Liver (tissue), 9 donors: ENCODE measurements around the gene NCOA3. TPM values are rescaled to one million over a fixed set of nuclear protein-coding genes. Genes with fewer than 3 reads are reported as not detected.

Experiments used
- DNase-seq: peaks from one replicate; pipeline ENCODE4 v3.0.0-alpha.2; 2017; ENCODE audit warnings: low spot score
- H3K27ac ChIP-seq, 2 donors: one replicate each; pipeline ENCODE4 v1.7.0; 2013; ENCODE audit warnings: inconsistent platforms in 2 of 2, low read length in 2 of 2, control low read depth in 1 of 2, low read depth in 1 of 2, mild to moderate bottlenecking in 1 of 2
- H3K27me3 ChIP-seq, 4 donors: one replicate each; pipeline versions ENCODE4 v1.6.1 to v1.7.0; 2013; ENCODE audit warnings: low read length in 3 of 4, inconsistent platforms in 1 of 4, mild to moderate bottlenecking in 1 of 4, moderate library complexity in 1 of 4; ENCODE audit not compliant: control insufficient read depth in 4 of 4, insufficient read depth in 4 of 4
- H3K36me3 ChIP-seq, 4 donors: one replicate each; pipeline versions ENCODE4 v1.6.1 to v1.7.0; 2013; ENCODE audit warnings: low read length in 3 of 4, mild to moderate bottlenecking in 3 of 4, low read depth in 1 of 4, moderate library complexity in 1 of 4; ENCODE audit not compliant: control insufficient read depth in 4 of 4, insufficient read depth in 3 of 4
- H3K4me1 ChIP-seq, 4 donors: one replicate each; pipeline versions ENCODE4 v1.6.1 to v1.7.0; 2013; ENCODE audit warnings: low read length in 3 of 4, mild to moderate bottlenecking in 3 of 4, moderate library complexity in 1 of 4; ENCODE audit not compliant: control insufficient read depth in 4 of 4, insufficient read depth in 4 of 4
- H3K4me3 ChIP-seq, 3 donors: one replicate each; pipeline versions ENCODE4 v1.6.1 to v1.7.0; 2013; ENCODE audit warnings: low read length in 3 of 3, control low read depth in 1 of 3, low read depth in 1 of 3, mild to moderate bottlenecking in 1 of 3
- H3K9ac ChIP-seq, 2 donors: one replicate each; pipeline ENCODE4 v1.7.0; 2013; ENCODE audit warnings: low read length in 2 of 2, mild to moderate bottlenecking in 2 of 2, moderate library complexity in 2 of 2, control low read depth in 1 of 2, low read depth in 1 of 2
- H3K9me3 ChIP-seq, 4 donors: one replicate each; pipeline versions ENCODE4 v1.6.1 to v1.7.0; 2013; ENCODE audit warnings: low read length in 3 of 4; ENCODE audit not compliant: control insufficient read depth in 4 of 4
- ATF3 ChIP-seq: IDR thresholded peaks from 2 replicates; pipeline ENCODE4 v1.6.1; 2016; ENCODE audit warnings: antibody characterized with exemption
- CTCF ChIP-seq: fragments of 150-350 bp; IDR thresholded peaks from 2 replicates; pipeline ENCODE4 v1.5.1; 2017; ENCODE audit warnings: improper control_type of control experiment, low read depth, low read length; ENCODE audit not compliant: missing input control
- EGR1 ChIP-seq, 2 donors: IDR thresholded peaks; 2 replicates each; pipeline ENCODE4 v1.6.1; 2016 to 2018; ENCODE audit warnings: antibody characterized with exemption in 2 of 2, low read depth in 2 of 2
- FOXA1 ChIP-seq: IDR thresholded peaks from 2 replicates; pipeline ENCODE4 v1.6.1; 2016; ENCODE audit warnings: antibody characterized with exemption
- FOXA2 ChIP-seq: IDR thresholded peaks from 2 replicates; pipeline ENCODE4 v1.6.1; 2016; ENCODE audit warnings: antibody characterized with exemption
- GABPA ChIP-seq, 2 donors: IDR thresholded peaks in 1 of 2; conservative IDR thresholded peaks in 1 of 2; 2 replicates each; pipeline ENCODE4 v1.6.1; 2016; ENCODE audit warnings: antibody characterized with exemption in 2 of 2, mild to moderate bottlenecking in 1 of 2, moderate library complexity in 1 of 2
- HNF4A ChIP-seq, 2 donors: conservative IDR thresholded peaks; 2 replicates each; pipeline ENCODE4 v1.6.1; 2016; ENCODE audit warnings: antibody characterized with exemption in 2 of 2, mild to moderate bottlenecking in 2 of 2
- HNF4G ChIP-seq: IDR thresholded peaks from 2 replicates; pipeline ENCODE4 v1.6.1; 2016; ENCODE audit warnings: antibody characterized with exemption
- JUND ChIP-seq, 2 donors: IDR thresholded peaks; 2 replicates each; pipeline ENCODE4 v1.6.1; 2016; ENCODE audit warnings: antibody characterized with exemption in 2 of 2
- MAX ChIP-seq: IDR thresholded peaks from 2 replicates; pipeline ENCODE4 v1.6.1; 2016; ENCODE audit warnings: antibody characterized with exemption
- NR2F2 ChIP-seq: IDR thresholded peaks from 2 replicates; pipeline ENCODE4 v1.6.1; 2016; ENCODE audit warnings: antibody characterized with exemption
- RAD21 ChIP-seq, 2 donors: IDR thresholded peaks; 2 replicates each; pipeline ENCODE4 v1.6.1; 2016; ENCODE audit warnings: antibody characterized with exemption in 2 of 2, mild to moderate bottlenecking in 2 of 2
- REST ChIP-seq: IDR thresholded peaks from 2 replicates; pipeline ENCODE4 v1.6.1; 2016; ENCODE audit warnings: antibody characterized with exemption, mild to moderate bottlenecking
- RXRA ChIP-seq, 2 donors: IDR thresholded peaks; 2 replicates each; pipeline ENCODE4 v1.6.1; 2017 to 2018; ENCODE audit warnings: antibody characterized with exemption in 2 of 2, mild to moderate bottlenecking in 1 of 2
- SP1 ChIP-seq: IDR thresholded peaks from 2 replicates; pipeline ENCODE4 v1.6.1; 2018; ENCODE audit warnings: antibody characterized with exemption, mild to moderate bottlenecking
- TAF1 ChIP-seq: conservative IDR thresholded peaks from 2 replicates; pipeline ENCODE4 v1.6.1; 2016; ENCODE audit warnings: antibody characterized with exemption, mild to moderate bottlenecking
- YY1 ChIP-seq: IDR thresholded peaks from 2 replicates; pipeline ENCODE4 v1.6.1; 2016; ENCODE audit warnings: antibody characterized with exemption, mild to moderate bottlenecking
- ZBTB33 ChIP-seq: IDR thresholded peaks from 2 replicates; pipeline ENCODE4 v1.6.1; 2016; ENCODE audit warnings: antibody characterized with exemption
- WGBS: extraction: QIAGEN DNeasy Blood & Tissue Kit; methylation state at CpG from one replicate; pipeline ENCODE4 v1.1.7; 2013; 5-methylcytosine and 5-hydroxymethylcytosine counted together
- polyA plus RNA-seq, 2 donors: library from polyadenylated mRNA; stranded (reverse) in 1 of 2; unstranded in 1 of 2; fragments of 200-250 nt in 1 of 2; fragments of >200 nt in 1 of 2; fragmentation: Nextera tagmentation in 1 of 2; extraction: Ambion mirVana in 1 of 2; gene quantifications; one replicate each; pipeline versions ENCODE4 v1.2.1 to v1.2.3, GENCODE V29; 2013 to 2015
- total RNA-seq, 2 donors: library from RNA; depleted of rRNA; stranded (reverse); fragments of >200 nt; gene quantifications; one replicate each; pipeline ENCODE4 v1.2.3, GENCODE V29; 2014
- donor health status: healthy.
- donor health status: healthy.
- donor health status: healthy.
- donor health status: healthy.
- donor health status: healthy.

The NCOA3 gene
- total and polyA plus RNA-seq, 4 donors, result 3.8 to 18.2 (median 8.9) TPM

- TF ChIP-seq ZBTB33 (no peak), RAD21 (IDR thresholded peaks at IDR 0.05) (no peak), TAF1 (no peak), EGR1 (IDR thresholded peaks at IDR 0.05; ENCODE audit: low read depth in 2 of 2) (no peak), HNF4G (no peak), GABPA (IDR thresholded peaks at IDR 0.05 in 1 of 2, conservative IDR thresholded peaks at IDR 0.05 in 1 of 2) (no peak)
Measured at GRCh38 chr20:47490795-47491194, 10.9 kb upstream of the NCOA3 start (continued).

- no peaks in the 10 kb centered on the region for H3K36me3 ChIP-seq
- TF ChIP-seq CTCF, result no peak
- TF ChIP-seq MAX, result no peak
- TF ChIP-seq JUND (IDR thresholded peaks at IDR 0.05), result no peak
- no peak for TF ChIP-seq HNF4G
- TF ChIP-seq ATF3, result no peak
- no peak for TF ChIP-seq NR2F2
- no peak for TF ChIP-seq YY1
- no peak for TF ChIP-seq FOXA2
- no peak for TF ChIP-seq EGR1 (IDR thresholded peaks at IDR 0.05; ENCODE audit: low read depth in 2 of 2)
- no peak for TF ChIP-seq GABPA (IDR thresholded peaks at IDR 0.05 in 1 of 2, conservative IDR thresholded peaks at IDR 0.05 in 1 of 2)
- peaks cover 6 to 14% (median 12%) of the 10 kb centered on the region in 4 donors for H3K4me1 ChIP-seq
- H3K27me3 ChIP-seq, result no peaks in the 10 kb centered on the region
- peak overlapping the region; percentile 86 to 98 for H3K27ac ChIP-seq
- no peaks in the 10 kb centered on the region for H3K9me3 ChIP-seq
- no peak overlapping the region for H3K4me3 ChIP-seq
- 91% methylated on average over 3 of the region's 3 CpGs for WGBS
- no peak for DNase-seq
- no peak overlapping the region for H3K9ac ChIP-seq
Measured at GRCh38 chr20:47492284-47492683, 9.4 kb upstream of the NCOA3 start.

GRCh38 chr20:47493175-47493962 lies 8.3 kb upstream of the NCOA3 start:
- Histone ChIP-seq H3K36me3 (no peaks in the 10 kb centered on the region), H3K4me3 (peak overlapping the region in 2 of 3 donors; percentile 28 to 42), H3K9me3 (no peaks in the 10 kb centered on the region), H3K27me3 (no peaks in the 10 kb centered on the region), H3K27ac (peak overlapping the region; percentile 86 to 98), H3K9ac (peak overlapping the region; percentile 28 to 85), H3K4me1 (peaks cover 6 to 14% (median 12%) of the 10 kb centered on the region in 4 donors)
- 3% methylated on average over 3 of the region's 3 CpGs for WGBS
- DNase-seq, result peak; percentile 79
- TF ChIP-seq FOXA2 (peak; percentile 27), SP1 (peak; percentile 98), GABPA (IDR thresholded peaks at IDR 0.05 in 1 of 2, conservative IDR thresholded peaks at IDR 0.05 in 1 of 2) (no peak), REST (peak; percentile 91), YY1 (peak; percentile 54), HNF4A (conservative IDR thresholded peaks at IDR 0.05) (peak; percentile 83 to 84), RXRA (IDR thresholded peaks at IDR 0.05) (peak; percentile 87), FOXA1 (peak; percentile 51), MAX (peak; percentile 73), ATF3 (peak; percentile 27), EGR1 (IDR thresholded peaks at IDR 0.05; ENCODE audit: low read depth in 2 of 2) (no peak), RAD21 (IDR thresholded peaks at IDR 0.05) (peak in 1 of 2 donors; percentile 36), JUND (IDR thresholded peaks at IDR 0.05) (peak; percentile 74 to 89), HNF4G (peak; percentile 68)
